GM19025 (cell line): ENCODE measurements around the gene PGM2L1.

Experiments used
- ATAC-seq: cut with Tn5 transposase; IDR thresholded peaks from one replicate; pipeline ENCODE4 v1.9.1; 2021; ENCODE audit warnings: mild to moderate bottlenecking, low read depth, moderate library complexity; ENCODE audit not compliant: unreplicated experiment

PGM2L1 gene

DNA sequence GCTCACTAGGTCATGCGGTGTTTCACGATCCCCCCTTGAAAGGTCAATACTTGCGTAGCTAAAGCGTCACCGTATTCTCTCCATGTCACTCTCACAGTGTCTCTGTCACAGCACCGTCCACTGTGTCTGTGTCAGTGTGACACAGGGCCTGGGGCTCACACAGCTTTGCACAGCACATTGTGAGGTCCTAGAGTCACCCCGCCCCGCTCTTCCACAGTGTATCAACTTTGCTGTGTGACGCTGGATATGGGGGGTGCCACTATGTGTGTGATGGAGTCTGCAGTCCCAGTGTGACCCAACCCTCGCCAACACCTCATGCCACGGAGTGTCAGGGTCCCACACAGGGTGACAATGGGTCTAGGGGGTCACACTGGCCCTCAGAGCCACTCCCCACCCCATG lies 87.4 kb downstream of the PGM2L1 start:
- ATAC-seq = no peak

DNA sequence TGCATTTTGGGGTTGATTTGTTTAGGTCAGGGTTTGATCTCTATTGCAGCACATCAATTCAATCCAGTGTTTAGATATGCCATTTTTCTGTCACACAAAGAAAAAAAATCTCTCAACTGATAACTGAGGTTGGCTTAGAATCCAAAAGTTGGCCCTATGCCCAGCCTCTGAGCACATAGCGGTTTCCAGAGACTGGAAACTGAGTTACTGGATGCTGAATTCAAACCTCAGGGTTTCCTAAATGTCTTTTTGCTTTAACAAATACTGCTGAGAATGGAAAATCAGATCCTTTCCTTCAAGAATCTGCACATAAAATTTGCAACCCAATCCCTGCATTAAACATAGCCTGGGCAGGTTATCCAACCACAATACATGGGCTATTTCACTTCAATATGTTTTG lies 90.8 kb downstream of the PGM2L1 start:
- no peak for ATAC-seq

DNA sequence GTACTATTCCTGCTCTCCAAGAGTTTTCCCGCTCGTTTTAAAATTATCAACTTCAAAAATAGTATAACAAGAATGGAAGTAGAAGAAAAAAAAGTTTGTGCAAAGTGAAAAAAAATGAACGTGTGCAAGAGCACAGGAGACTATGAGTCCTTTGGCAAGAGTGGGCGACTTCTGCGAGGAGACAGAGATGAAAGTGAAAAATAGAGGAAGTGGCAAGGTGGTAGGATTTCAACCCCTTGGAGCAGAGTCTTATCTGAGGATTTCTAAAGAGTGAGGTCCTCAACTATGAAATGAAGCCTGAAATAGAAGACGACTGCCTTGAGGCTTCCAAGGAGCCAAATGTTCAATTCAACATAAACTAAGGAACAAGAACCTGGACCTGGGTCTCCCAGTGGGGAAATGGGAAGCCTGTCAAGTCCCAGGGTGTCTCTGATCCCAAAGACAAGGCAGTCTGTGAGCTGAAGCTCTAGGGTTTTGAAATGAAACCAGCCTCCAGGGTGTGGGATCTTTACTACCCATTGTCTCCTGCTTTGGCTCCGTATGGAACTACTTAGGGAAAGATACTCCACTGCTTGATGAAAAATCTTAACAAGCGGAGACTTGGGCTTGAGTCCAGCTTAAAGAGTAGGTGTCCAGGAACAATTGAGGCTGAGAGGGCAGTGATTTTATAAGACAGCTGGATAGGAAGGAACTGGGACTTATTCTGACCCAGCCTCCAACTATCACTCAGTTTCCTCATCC lies 91.6 kb downstream of the PGM2L1 start:
- ATAC-seq = no peak

DNA sequence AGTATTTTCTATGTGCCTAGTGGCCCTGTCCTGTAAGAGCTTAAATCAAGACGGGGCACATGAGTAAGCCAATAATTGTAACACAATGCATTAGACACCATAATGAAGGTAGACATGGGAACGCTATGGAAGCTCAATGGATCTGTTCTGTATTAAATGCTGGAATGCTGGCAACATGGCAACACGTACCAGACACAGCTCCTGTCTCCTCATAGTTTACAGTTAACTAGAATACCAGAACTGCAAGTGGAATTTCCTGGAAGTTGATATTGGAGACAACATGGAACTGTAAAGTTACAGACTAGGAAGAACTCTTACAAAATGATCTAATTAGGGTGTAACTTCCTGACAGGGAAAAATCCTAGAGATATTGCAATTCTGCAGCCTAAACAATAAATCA lies 99.2 kb downstream of the PGM2L1 start:
- ATAC-seq = no peak

DNA sequence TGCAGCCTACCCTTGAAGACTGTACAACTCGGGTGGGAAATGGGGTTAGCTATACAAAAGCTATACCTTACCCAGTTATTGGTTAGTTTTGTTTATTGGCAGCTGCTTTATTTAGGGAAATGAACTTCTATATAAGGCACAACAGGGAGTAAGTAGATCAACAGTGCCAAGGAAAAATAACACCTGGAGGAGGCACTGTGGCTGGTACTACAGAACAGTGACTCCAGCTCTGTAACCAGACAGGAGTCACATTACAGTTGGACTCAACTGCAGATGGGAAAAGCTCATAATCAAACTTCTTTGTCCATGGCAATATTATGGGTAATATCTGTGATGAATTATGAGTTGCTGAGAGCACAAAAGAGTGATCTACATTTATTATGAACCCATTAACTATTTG lies 100.7 kb downstream of the PGM2L1 start:
- ATAC-seq = no peak

DNA sequence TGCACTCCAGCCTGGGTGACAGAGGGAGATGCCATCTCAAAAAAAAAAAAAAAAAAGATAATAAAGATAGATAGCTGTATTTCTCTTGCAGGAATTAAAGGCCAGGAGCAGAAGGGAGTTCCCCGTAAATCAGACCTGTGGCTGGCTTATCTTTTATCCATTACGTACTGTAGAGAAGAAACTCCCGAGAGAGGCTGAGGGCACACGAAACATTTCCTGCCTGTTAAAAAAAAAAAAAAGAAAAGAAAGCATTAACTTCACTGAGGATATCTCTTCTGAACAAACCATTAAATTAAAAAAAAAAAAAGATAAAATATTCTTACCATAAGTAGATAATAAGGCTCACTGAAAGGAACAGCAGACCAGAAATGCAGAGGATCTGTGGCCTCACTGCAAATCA lies 109.3 kb downstream of the PGM2L1 start:
- ATAC-seq = no peak

DNA sequence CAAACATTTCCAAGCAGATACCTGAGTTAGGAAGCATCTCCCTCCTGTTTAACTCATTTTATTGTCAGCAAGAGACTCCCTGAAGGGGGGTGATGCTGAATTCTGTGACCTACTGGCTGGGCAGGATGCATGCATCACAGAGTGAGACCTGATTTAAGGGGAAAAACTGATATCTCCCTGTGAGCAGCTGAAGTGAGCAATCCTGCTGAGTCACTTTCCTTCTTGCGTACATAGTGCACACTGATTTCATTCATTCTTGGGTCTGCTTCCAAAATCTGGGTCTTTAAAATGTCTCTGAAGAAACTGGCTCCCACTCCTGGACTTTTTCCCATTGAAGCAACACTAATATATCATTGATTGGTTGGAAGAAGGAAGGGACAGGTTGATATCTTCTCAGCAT lies 110.1 kb downstream of the PGM2L1 start:
- ATAC-seq = no peak

DNA sequence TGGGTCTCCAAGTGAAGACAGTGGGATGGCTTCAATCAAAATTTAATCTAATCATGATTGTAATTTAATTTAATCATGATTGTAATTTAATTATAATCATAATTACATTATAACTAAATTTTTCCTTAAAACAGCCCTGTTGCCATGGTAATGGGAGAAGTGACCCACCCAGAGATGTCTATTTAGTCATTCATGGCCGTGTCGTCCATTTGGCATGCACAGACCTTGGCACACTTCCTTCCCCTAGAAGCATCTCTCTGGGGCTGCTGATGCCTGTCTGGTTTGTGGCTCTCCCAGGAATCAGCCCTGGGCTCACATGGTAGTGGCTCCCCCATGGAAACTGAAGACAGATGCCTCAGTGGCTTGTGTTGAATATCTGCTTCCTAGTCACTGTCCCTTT lies 113.8 kb downstream of the PGM2L1 start:
- no peak for ATAC-seq

DNA sequence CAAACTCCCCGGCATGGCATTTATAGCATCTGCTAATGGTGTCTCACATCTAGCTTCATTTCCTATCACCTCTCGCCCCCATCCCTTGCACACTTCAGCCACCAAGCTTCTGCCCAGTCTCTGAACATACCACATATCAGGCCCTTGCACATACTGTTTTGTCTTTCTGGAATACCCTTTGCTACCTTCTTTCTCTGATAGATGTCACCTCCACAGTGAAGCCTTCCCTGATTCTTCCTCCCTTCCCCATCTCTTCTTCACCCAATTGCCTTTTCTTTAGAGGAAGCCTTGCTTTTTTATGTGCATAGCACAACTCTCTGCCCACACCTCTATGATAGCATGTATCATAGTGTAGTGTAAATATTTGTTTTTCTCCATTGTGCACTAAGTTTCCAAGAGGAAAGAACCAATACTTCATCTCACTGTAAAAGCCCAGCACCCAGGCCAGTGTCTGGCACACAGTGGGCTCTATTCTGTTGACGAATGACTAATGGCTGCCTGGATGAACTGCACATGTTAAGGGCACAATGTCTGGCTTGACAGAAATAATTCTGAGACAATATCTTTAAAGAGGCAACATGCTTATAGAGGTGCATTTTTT lies 114.6 kb downstream of the PGM2L1 start:
- ATAC-seq = no peak

DNA sequence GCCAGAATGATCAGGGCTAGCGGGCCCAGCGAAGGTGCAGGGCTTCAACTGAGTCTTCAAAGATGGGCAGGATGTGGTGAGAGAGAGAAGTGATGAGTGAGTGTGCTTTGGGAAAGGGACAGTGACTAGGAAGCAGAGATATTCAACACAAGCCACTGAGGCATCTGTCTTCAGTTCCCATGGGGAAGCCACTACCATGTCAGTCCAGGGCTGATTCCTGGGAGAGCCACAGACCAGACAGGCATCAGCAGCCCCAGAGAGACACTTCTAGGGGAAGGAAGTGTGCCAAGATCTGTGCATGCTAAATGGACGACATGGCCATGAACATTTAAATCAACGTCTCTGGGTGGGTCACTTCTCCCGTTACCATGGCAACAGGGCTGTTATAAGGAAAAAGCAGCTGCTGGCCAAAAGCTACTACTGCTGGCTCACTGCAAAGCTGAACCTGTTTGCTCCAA lies 115.3 kb downstream of the PGM2L1 start:
- ATAC-seq = no peak

DNA sequence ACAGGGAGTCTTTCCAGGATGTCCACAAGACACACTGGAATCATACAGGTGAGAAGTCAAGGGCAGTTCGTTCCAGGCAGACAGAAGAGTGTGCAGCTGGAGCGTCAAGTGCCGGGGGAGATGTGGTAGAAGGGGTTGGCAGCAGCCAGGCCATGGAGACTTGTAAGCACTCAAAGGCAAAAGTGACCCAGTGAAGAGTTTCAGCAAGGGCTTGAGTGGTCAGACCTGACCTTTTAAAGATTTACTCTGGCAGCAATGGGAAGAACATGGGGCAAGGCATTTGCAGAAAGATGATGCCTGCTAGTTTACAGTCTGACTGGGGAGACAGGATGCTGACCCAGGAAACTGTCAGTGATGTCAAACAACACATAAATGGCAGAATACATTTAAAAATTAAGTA lies 115.8 kb downstream of the PGM2L1 start:
- no peak for ATAC-seq

DNA sequence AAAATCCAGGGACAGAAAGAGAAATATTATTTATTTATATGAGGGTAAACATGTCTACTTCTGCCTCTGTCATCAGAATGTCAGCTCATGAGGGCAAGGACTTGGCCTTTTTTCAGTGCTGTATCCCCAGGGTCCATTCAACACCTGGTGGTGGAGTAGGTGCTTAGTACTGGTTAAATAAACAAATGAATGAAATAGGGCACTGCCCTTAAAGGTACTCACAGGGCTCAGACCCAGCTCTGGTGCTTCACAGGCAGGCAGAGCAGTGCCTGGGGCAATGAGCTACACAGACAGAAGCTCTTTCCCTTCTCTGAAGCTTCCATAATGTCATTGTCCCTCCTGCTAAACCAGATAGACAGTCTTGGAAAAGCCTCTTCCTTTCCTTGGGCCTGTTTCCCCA lies 117.7 kb downstream of the PGM2L1 start:
- no peak for ATAC-seq
